Raji (cell line): ENCODE data around the gene ANKRD37.

Experiments used
- POLR2A ChIP-seq: IDR thresholded peaks from 2 replicates; pipeline ENCODE4 v1.6.1; 2011; ENCODE audit warnings: low read depth, low read length, control low read depth; ENCODE audit not compliant: insufficient read depth

Gene ANKRD37, protein sequence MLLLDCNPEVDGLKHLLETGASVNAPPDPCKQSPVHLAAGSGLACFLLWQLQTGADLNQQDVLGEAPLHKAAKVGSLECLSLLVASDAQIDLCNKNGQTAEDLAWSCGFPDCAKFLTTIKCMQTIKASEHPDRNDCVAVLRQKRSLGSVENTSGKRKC

DNA sequence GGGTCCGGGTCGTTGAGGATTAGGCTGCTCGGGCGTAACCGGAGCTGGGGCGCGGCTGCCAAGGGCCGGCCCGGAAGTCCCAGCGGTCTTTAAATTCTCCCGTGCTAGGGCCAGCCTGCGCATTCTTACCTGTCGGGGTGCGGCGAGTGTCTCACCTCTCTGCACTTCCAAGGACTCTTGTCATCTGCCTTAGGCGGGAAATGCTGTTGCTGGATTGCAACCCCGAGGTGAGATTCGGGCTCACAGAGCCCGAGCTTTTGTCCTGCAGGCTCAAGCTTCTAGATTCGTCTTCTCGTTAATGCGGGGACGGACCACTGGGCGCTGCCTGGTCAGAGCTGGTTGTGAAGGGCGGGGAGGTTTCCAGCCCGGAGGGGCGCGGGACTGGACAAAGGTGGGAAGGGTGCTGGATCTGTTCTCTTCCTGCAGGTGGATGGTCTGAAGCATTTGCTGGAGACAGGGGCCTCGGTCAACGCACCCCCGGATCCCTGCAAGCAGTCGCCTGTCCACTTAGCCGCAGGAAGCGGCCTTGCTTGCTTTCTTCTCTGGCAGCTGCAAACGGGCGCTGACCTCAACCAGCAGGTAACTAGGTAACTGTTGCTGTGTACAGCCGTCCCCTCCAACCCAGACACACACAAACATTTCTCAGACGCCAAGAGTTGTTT, at the start of gene ANKRD37:
Gene ANKRD37, plus strand, starts transcription at position 118 of the 662 bp plus-strand sequence. Its CDS starts 83 bp downstream, at position 201.
- TF ChIP-seq POLR2A: no peak

DNA sequence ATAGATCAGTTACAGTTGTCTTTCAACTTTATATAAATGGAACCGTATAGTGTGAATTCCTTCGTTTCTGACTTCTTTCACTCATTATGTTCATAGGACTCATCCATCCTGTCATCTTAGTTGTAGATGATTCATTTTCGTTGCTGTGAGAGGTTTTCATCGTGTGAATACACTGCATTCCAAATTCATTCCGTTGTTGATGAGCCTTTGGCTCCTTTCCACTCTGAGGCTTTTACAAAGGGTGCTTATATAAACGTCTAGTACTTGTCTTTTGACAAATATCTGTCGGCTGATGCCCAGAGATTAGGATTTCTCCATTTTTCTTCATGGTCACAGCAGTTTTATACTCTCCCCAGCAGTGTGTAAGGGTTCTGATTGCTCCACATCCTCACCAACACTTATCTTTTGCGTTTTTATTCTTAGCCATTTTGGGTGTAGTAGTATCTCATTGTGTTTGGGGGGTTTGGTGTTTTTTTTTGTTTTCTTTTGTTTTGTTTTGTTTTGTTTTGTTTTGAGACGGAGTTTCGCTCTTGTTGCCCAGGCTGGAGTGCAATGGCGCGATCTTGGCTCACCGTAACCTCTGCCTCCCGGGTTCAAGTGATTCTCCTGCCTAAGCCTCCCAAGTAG, 49.6 kb upstream of the ANKRD37 start:
- no peak for TF ChIP-seq POLR2A

DNA sequence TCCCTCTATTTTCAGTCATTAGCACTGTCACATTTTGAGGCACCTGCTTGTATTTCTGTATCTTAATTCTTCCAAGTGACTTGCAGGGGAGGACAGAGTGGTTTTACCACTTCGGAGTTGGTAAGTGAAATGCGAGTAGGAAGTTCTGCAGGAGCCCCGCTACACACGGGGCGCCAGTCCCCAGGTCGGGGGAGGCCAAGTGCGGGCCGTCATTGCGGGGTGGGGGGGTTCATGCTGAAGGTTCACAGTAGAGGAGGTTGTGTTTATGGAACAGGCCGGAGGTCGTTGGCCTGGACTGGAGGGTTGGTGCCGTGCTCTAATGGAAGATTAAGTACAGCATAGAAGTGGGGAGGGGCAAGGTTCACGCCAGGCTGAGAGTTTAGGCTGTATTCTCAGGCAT, 45.0 kb upstream of the ANKRD37 start:
- TF ChIP-seq POLR2A: no peak

DNA sequence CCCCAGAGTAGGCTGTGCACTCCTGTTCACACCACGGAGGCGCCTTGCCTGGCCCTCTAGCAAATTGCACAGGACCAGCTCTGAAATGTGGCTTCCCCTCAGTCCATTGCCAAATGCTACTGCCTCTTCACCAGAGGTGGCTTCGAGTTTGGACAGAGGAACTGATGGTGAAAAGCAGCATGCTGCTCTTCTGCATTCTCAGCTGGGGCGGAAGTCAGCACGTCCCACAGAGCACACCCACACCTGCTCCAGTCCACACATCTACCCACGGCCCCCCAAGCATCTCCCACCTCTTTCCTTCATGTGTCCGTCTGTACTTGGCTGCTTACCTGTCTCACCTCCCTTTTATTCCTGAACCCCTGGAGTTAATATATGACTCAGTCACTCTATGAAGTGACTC, 44.4 kb upstream of the ANKRD37 start:
- TF ChIP-seq POLR2A: no peak

DNA sequence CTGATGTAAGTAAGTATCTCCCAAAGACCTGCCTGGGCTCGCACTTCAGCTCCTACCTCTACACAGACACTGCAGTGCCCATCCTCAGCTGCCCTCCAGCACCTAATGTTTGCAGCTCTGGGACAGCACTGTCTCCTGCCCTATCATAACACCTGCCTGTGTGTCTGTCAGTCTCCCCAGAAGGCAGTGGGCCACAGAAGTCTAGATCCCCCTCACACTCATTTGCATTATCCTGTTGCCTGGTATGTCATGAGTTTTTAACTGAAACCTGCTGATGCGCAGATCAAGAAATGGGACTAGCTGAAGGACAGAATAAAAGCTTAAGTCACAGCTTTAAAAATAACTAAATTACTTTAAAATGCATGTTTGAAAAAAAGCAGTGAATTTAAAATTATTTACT, 43.9 kb upstream of the ANKRD37 start:
- no peak for TF ChIP-seq POLR2A

DNA sequence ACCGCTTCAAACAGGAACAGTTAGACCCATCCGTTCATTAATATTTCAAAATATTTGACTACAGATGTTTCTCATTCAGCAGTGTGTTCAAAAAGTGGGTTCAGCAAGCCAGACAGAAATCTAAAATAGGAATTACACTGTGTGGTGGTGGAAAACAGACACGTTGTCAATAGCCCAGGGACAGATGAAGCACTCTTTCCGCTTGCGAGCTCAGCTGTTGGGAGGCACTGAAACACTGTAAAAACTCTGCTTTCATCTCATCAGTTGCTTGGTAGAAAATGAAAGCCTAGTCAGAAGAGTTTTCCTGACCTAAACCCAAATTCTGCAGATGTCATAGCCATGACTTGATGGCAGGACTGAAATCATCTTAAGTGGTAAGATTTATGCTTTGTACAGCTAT, 39.4 kb upstream of the ANKRD37 start:
- TF ChIP-seq POLR2A: no peak

DNA sequence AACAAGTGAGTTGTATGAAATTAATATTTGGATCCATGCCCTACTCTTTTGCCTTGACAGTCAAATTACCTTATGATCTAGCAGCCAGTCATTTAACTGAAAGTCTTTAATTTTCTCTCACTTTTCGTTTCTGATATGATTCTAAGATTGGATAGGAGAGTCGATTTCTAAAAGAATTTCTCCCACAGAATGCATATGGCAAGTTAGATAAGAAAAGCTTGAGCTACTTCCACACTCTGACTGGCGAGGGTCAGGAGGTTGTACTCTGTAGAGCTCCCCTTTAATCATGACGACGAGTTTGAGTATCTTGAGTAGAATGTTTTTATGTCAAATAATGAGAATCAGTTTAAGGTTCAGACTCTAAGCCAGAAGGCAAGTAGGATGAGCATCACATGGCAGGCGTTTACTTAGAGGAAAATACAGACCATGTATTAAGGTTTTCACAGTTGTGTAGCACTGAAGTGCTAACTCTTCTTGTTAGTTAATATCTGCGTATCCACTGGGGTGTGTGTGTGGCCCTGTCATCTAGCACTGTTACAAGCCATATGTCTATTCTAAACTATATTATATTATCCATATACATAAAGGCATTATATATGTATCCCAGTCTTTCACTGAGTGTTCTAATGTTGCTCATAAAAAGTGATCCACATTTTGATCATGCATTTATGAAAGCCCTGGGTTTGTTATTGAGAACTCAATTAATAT, 38.8 kb upstream of the ANKRD37 start:
- no peak for TF ChIP-seq POLR2A

DNA sequence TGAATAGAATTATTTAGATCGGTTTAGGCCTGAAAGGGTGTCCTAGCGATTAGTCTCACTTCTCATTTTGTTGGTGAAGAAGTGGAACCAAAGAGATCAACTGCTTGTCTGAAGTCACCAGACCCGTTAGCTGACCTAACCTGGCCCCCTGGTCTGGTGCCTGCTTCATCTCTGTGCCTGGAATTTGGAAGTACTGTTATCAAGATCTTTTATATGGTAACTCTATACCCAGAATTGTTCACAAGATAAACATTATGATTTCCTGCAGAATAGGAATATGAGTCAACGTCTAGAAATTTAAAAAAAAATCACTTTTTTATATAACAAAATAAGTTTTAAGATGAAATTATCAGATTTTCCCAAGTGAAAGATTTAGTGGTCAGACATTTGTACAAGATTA, 38.1 kb upstream of the ANKRD37 start:
- TF ChIP-seq POLR2A: no peak

DNA sequence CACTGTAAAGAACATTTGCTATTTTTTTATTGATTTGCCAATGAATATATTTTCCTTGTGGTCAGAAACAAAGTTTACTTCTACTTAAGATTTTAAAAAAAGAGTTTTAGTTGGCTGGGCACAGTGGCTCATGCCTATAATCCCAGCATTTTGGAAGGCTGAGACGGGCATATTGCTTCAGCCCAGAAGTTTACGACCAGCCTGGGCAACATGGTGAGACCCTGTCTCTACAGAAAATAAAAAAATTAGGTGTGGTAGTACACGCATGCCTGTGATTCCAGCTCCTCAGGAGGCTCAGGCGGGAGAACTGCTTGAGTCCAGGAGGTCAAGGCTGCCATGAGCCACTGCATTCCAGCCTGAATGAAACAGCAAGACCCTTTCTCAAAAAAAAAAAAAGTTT, 37.7 kb upstream of the ANKRD37 start:
- TF ChIP-seq POLR2A: no peak

DNA sequence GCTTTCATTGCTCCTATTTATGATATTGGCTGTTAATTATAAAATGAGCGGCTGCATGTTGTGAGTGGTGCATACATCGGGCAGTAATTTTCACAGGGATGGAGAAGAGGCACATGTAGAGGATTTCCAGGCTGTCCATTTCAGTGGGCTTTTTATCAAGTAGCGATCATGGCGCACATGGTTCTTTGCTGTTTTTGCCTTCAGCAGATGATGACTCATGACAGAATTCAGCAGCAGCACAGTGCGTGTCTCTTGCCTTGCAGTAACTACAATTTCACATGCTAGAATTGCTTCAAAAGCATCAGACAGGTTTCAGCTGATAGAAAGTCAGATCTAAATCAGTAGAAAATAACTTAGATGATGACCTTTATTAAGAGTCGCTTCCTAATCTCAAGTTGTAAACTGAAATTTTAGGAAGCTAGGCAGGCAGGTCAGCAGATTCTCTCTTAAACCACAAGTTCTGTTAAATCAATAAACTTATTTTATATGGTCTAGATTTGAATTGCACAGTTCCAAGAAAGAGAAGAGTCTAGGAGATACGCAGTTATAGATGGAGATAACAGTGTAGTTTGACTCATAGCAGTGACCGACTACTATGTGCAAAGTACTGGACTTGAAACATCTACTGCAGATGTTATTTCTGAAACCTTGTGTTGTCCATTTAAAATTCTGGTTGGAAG, 36.7 kb upstream of the ANKRD37 start:
- no peak for TF ChIP-seq POLR2A

DNA sequence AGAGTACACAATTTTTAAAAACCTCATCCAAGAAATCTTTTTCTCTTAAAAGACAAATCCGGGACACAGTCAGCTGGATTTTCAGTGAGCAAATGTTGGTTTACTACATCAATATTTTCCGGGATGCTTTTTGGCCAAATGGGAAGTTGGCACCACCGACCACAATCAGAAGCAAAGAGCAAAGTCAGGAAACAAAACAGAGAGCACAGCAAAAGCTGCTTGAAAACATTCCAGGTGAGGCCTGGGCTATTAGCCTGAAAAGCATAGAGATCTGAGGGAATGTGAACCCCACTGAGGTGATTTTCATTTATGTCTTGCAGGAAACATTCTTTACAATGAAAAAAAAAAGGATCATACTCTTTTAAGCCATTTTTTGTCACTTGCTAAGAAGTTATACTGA, 34.8 kb upstream of the ANKRD37 start:
- no peak for TF ChIP-seq POLR2A

DNA sequence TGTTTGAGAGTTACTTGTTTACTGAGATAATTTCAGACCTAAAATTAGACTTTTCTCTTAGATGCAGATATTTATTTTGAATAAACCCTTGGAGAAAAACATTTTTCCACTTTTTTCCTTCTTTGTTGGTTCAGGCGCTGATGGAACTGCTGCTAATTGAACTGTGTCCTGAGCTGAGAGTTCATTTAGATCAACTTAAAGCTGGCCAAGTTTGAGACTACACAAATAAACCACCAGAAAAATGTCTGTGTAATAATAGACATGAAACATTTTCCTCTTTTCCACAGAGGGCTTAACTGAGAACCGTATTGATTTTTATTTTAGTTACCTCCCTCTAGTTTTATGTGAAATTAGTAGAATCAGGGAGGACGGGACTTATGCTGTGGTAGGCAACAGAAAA, 33.4 kb upstream of the ANKRD37 start:
- no peak for TF ChIP-seq POLR2A

DNA sequence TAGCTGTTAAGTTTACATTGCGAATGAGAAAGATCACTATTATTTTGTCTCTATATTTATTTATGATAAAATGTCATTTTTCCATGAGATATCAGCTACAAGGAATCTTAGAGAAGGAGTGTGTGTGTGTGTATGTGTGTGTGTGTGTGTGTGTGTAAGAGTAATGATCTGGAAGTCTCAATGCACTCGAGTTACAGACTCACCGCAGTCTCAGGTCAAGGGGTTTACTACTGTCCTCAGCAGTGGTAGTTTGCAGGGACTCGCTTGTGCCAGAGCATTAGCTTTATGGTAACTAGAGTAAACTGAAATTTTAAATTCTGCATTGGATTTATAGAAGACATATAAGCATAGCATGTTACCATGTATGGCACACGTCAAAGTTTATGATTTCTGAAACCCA, 31.8 kb upstream of the ANKRD37 start:
- no peak for TF ChIP-seq POLR2A

DNA sequence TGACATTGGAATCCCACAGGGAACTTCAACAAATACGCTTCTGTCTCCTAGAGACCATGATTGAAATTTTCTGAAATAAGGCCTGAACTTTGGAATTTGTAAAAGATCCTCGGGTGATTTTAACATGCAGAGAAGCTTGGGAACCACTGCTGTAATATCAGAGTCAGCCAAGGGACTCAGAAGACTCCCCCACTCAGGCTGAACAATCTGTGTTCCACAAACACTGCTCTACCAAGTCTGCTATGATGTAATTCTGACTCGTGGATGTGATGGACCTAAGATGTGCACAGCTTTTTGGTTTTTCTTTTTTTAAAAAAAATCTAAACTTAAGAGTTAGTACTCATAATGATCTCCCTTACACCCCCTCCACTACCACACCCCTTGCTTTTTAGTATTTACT, 26.9 kb upstream of the ANKRD37 start:
- no peak for TF ChIP-seq POLR2A

DNA sequence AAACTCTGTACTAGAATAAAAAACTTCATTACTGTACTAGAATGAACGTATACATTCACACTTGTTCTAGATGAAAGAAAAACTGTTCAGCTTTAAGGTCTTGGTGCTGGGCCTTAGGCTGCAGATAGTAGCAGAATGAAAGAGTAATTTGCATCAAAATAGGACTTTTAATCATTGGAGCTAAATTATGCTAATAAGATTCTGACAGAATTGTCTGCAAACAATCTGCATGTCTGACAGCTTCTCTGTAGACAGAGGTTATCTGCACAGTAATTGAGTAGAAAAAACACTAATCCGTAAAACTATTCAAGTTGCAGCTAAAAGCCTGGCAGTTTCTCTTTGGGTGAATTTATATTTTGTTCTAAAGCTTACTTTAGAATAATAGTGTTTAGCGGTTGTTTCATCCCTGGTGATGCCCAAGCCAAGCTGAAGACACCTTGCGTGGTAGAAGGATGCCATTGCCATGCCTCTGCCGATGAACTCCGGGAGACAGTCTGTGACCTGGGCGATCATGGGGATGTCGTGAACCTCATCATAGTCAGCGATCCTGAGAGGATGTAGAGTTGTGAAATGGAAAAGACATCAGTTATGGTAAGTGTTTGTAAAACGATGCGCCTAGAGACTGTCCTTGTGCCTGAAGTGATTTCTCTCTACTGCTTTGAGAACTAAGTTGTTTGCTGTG, 26.2 kb upstream of the ANKRD37 start:
- no peak for TF ChIP-seq POLR2A
